Right hindlimb (tissue), 1 donor: ENCODE measurements around the gene ZNF384.

ENCODE experiments used
- DNase-seq: peaks from one replicate; pipeline ENCODE4 v3.0.0-alpha.2; 2018

Gene ZNF384

DNA sequence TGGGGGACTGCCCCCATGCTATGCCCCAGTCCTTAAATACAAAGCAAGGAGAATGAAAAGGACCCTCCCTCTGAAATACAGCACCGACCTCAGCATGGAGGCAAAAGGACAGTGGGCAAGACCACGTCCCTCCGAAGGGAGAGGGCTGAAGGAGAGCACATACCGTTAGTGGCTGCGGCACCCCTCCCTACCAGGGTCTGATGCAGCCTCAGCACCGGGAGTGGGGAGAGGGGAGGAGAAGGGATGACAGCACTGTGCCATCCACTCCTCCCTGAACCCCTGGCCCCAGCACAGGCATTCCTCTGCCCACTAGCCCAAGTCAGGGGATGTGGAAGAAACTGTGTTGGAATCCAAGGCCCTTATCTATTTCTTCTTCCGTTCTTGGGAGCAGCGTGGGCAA is 38.3 kb downstream of the ZNF384 start:
- DNase-seq, result no peak

GRCh38 chr12:6647083-6647604 is 42.0 kb downstream of the ZNF384 start, which contains the start of gene ACRBP:
ACRBP (minus strand) TSS chr12:6647432; CDS start chr12:6647366, 66 bp downstream.
- peak; percentile 72 for DNase-seq

GRCh38 chr12:6646276-6647082 is 42.7 kb downstream of the ZNF384 start:
- DNase-seq, result no peak

- peak; percentile 67 for DNase-seq
Observed at GRCh38 chr12:6644903-6645302, 44.3 kb downstream of the ZNF384 start.

DNA sequence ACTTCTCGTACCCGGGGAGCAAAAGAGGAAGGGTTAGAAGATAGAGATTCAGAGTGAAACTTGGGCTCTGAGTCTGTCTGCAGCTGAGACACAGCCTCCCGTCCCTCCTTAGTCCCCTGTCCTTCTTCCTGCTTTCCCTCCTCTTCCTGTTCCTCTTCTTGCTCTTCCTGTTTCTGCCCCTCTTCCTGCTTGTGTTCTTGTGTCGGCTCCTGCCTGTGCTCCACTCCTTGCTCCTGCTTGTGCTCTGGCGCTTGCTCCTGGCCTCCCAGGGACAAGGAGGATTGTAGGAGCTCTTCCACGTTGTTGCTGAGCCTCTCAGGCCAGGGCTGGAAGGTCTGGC is 44.9 kb downstream of the ZNF384 start:
- DNase-seq, result no peak

DNA sequence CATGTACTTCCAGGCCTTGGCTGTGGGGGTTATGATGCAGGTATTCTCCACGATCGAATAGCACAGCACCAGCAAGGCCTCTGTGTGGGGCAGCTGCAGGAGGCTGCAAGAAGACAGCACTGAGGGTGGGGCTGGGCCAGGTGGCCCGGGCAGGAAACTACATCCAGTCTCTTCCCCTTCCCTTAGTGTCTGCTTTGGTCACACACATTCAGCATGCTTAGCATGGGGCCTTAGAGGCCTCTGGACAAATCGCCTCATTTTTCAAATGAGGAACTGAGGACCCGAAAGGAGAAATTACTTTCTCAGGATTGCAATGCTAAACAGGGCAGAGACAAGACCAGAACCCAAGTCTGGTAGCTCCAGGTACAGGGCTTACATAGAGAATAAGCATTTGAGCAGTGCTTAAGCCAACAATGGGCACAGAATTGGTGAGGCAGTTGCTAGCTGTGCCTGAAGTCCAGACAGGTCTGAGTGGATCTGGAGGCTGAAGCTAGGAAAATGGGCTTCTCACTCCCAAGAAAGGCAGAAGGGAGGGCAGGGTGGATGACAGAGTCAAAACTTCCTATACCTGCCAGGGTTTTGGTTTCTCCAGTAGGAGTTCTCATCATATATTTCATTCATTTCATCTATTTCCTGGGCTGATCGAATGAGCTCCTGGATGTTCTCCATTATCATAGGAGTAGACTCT is 45.5 kb downstream of the ZNF384 start:
- no peak for DNase-seq

DNA sequence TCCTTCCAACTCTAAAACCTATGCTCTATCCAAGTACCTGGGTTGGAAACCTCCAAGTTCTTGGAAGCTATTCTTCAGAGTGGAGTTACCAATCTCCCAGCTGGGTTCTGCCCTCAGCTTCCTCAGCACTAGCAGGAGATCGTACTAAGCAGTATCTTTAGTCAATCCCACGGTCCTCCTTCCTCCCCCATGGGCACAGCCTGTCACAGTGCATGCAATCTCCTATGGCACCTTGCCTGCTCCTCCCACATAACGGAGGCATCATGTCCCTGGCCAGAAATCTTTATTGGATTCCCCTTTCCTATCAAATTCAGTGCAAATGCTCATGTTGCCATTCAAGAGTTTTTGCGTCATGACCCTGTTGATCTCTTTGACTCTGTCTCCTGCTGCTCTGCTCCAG is 48.0 kb downstream of the ZNF384 start:
- no peak for DNase-seq

DNA sequence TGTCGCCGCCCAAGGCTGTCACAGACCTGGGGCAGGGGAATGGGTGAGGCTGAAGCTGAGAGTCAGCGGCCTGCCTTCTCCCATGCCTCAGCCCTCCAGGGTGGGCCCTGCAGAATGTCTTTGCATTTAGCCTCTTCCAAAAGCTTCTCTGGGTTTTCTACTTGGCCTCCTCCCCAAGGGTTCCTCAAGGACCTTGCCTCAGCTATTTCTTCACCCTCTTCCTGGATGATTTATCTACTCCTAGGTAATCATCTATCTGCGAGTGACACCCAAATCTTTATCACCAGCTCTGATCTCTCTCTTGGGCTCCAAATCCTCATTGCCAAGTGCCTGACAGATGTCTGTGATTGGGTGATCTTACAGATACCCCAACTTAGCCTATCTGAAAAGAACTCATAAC is 48.7 kb downstream of the ZNF384 start:
- no peak for DNase-seq

GRCh38 chr12:6639151-6639801 is 49.9 kb downstream of the ZNF384 start:
- no peak for DNase-seq

GRCh38 chr12:6638305-6638704 is 50.9 kb downstream of the ZNF384 start:
- DNase-seq, result no peak

DNA sequence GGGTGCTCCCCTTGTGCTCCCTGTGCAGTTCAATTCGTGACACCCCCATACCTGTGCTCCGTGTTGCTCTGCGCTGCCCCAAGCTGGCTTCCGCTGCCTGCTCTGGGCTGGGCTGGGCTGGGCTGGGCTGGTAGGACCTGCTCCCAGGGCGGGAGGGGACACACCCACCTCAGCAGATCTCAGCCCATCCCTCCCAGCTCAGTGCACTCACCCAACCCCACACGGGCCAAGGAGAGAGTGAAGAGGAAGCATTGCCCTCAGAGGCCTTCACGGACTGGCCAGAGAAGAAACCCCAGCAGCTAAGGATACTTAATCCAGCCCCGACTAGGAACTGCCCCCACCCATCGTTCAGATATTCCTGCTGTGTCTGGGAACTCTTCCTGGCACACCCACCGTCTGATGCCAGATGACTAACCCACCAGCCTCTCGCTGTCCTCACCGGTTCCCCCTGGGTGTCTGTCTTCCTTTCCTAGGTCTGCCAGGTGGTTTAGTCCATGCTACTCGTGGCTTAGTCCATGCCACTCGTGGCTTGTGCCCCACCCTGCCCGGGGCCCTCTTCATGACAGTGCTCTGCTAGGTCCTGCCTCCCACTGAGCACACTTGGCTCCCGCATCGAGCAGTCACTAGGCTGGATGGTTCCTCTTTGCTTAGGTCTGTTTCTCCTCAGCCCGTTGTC is 53.2 kb downstream of the ZNF384 start, which contains the start of gene LPAR5:
LPAR5 (minus strand) TSS at position 104 of the 676 bp plus-strand sequence. CDS start 14,711 bp downstream, outside the sequence.
- DNase-seq, result no peak

DNA sequence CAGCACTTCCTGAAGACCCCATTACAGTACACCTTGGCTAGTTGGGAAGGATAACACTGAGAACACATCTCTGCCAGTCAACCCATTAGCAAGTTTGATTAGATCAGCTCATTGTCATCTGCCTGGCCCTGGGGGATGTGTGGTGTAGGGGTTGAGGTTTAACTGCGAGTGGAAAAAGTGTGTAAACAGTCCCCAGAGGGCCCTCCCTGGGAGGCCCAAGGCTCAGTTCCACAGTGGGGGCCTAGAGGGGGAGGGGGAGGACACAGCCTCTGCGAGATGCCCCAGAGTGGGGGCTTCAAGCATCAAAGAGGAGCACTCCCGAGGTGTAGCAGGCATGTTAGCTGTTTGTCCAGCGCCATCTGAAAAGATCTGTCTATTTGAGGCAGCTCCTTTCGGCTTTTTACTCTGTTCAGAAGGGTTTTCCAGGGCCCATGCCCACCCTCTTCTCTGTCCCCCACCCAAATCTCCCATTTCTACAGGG is 53.8 kb downstream of the ZNF384 start:
- no peak for DNase-seq

GRCh38 chr12:6632026-6632983 is 56.9 kb downstream of the ZNF384 start:
- DNase-seq, result peak; percentile 66

DNA sequence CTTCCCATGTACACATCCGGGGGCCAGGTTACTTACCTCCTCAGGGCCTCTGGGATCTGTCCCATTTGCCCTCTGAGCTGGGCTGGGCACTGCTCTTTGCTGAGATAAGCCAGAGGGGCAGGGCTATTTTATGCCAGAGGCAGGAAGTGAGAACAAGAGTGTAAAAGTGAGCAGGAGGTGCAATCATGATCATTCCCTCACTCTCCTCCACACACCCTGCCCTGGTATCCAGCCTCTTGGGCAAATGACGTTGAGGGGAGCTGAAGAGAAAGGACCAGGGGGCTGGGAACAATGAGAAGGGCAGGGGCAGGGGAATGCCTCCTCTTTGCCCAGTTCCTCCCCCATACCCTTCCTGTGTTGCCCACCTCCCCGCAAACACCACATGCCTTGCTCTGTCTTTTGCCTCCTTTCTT is 57.6 kb downstream of the ZNF384 start:
- no peak for DNase-seq

GRCh38 chr12:6630736-6631135 is 58.4 kb downstream of the ZNF384 start:
- peak; percentile 57 for DNase-seq

DNA sequence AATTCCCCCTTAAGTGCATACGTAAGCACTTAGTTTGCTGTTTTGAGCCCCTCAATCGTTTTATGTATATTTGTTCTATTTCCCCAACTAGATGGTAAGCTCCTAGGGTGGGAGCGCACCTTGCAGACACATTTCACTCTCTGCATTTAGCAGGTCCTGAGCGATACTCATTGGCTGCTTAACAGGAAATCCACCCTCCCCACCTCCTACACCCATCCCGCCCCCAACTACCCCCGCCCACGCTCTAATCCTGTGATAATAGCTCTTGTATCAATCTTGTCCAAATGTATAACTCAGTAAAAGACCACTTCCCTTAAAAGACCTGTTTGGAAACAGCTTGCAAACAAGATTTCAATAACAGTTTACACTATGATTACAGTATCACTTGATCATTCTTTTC is 61.6 kb downstream of the ZNF384 start:
- DNase-seq, result no peak

- no peak for DNase-seq
Observed at GRCh38 chr12:6626654-6627283, 62.4 kb downstream of the ZNF384 start.

- DNase-seq, result no peak
Observed at GRCh38 chr12:6620885-6621274, 68.3 kb downstream of the ZNF384 start.

- peak; percentile 76 for DNase-seq
Observed at GRCh38 chr12:6620137-6620884, 68.9 kb downstream of the ZNF384 start.
